GM19395 (cell line): Measurements from ENCODE around the gene C14orf132.

Experiments
- ATAC-seq: cut with Tn5 transposase; IDR thresholded peaks from one replicate; pipeline ENCODE4 v1.9.1; 2021; ENCODE audit warnings: mild to moderate bottlenecking, moderate library complexity; ENCODE audit not compliant: unreplicated experiment

Gene C14orf132

DNA sequence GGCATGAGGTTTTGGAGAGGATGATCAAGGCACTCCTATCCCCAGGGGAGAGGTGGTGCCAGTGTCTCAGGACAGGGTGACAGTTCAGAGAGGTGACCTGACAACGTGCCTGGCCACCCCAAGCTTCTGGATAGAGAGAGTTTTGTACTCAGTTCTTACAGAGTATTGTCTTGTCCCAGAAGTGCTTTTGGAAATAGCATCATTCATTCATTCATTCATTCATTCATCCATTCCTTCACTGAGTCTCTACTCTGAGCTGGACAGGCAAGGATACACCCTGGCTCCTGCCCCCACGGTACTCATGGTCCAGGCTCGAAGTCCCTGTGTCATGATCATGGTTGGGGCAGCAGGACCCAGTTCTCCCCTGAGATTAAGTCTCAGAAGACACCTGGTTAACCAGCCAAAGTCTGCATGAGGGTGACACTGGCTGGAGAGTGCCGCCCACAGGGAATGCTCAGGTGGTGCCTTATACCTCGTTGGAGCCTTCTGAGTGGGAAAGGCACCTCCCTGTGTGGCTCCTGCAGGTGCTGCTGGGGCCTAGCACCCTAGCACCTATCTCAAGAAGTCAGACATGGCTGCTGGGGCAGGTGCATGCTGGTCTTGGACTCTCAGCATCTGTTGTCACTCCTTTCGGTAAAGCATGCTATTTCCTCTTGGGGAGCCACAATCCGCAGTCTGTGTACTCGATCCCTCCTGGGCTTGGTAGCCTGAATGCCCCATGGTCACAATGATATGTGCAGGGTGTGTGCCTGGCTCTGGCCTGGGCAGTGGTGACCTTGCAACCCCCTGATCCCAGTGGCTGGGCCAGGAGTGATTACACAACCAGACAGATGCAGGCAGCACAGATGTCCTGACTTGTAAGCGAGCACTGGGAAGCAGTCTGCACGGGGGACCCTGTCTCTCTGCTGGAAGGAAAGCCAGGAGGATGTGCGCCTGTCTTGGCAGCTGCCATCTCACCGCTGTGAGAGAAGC lies 57.8 kb downstream of the C14orf132 start:
- ATAC-seq = no peak

DNA sequence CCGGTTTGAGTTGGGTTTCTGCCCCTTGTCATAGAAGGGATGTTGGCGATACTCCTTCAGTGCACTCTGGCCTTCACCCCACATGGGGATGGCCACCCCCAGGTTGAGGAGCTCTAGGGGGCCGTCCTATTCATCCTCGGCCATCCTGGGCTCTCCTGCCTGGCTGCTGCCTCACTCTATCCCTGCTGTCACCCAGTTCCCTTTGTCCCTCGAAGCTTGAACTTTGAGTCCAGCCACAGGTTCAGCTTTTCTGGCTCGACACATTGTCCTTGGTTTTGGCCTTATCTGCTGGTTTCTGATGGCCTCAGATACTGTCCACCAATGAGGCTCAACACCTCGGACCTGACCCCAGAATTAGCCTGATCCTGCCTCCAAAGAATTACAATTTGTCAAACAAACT lies 58.6 kb downstream of the C14orf132 start:
- ATAC-seq = no peak

DNA sequence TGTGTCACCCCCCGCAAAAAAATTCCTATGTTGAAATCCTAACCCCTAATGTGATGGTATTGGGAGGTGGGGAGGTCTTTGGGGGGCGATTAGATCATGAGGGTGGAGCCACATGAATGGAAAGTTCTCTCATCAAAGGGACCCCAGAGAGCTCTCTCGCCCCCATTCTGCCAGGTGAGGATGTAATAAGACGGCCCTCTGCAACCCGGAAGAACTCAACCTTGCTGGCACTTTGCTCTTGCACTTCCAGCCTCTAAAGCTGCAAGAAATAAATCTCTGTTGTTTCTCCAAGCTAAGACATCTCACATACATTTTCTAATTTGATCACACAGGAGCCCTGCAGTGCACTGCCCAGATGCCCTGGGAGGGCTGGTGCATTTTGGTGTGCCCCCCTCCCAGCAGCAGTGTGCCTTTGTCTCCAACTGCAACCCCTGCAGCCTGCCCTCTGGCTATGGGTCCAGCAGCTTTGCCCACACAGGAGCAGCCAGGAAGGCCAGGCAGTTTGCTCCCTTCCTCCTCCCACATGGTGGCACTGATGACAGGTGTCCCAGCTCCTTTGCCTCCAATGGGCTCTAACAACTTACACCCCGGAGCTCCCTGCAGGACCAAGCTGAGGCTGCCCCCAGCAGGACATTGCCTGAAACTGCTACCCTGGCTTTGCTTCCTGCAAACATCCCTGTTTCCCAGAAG lies 59.3 kb downstream of the C14orf132 start:
- ATAC-seq = no peak

DNA sequence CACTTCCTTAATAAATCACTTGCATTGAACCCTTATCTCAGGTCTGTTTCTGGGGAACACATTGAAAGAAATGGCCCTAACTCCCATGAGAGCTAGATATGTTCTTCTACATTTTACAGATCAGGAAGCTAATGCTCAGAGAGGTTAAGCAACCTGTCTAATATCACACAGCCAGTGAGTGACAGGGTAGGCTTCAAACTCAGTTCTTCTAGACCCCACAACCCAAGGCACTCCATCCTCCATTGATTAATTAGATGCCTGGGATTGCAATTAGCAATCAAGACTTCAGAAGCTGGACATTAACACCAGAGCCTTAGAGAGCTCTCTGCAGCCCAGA lies 59.8 kb downstream of the C14orf132 start:
- ATAC-seq = no peak

DNA sequence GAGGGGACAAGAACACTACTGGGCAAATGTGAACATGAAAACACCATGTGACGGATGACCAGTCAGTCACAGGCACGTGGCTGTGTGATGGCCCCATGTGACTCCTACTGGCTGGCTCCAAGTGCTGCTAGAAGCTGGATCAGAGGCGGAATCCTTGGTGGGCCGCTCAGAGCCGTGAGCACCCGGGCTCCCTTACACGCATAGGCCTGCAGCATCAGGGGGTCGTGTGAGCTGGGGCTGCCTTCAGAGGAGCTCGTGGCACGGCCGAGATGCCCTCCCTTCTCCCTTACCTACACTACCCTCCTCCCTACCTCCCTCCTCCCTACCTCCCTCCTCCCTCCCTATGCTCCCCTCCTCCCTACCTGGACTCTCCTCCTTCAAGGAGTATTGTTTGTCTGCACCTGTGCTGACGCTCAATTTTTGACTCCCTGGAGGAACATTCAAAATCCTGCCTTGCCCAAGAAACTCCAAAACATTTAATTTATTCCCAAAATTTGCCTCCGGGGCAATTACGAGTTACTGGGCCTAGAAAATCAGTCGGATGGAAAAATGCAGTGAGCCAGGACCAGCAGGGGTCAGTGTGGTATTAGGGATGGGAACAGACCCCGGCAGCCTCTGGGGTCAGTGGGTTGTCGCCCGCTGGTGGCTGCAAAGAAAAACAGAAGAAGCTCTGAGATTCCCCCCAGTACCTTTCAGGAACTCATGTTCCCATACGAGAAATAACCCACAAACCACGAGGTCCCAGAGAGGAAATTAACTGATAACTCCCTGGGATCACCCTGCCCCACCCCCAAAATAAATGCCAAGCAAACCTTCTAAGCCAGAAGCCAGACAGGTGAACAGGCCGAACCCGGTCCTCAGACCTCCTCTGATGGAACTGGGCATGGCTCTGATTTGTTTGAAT lies 61.3 kb downstream of the C14orf132 start:
- ATAC-seq = no peak

DNA sequence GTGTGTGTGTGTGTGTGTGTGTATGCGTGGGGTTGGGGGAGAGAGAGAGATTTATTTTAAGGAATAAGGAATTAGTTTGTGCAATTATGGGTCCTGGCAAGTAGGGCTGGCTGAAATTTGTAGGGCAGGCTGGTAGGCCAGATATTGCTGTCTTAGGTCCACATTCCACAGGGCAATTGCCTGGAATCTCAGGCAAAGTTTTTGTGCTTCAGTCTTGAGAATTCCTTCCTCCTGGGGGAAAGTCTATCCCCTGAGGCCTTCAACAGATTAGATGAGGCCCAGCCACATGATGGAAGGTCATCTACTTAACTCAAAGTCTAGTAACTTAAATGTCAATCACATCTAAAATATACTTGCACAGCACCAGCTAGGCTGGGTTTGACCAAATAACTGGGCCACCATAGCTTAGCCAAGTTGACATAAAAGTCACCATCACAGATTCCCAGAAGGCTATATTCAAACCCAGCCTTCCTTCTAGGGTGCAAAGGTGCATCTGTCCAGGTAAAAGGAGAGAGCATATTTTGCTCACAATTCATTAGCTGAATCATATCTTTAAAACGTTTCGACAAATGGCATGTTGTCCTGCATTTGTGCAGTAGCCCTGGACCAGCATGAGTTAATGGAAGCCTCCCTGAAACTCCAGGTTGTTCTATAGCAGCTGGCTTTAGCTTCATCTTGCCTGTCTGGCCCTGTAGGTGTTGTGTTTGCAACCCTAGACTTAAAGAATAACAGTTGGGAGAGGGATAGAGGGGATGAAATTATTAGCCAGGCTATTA lies 63.1 kb downstream of the C14orf132 start:
- ATAC-seq = no peak

DNA sequence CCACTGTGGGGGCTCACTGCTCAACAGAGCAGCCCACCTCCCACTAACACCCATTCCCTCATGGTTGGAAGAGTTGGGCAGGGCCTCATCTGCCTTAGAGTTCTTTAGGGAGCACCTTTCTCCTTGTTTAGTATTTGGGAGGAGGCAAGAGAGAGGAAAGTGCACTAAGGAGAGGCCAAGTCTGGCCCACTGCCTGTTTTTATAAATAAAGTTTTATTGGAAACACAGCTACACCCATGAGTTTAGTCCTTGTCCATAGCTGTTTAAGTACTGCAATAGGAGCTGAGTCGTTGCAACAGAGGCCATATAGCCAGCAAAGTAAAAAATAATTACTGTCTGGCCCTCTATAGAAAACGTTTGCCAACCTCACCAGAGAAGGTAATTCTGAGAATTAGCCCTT lies 63.9 kb downstream of the C14orf132 start:
- ATAC-seq = no peak

DNA sequence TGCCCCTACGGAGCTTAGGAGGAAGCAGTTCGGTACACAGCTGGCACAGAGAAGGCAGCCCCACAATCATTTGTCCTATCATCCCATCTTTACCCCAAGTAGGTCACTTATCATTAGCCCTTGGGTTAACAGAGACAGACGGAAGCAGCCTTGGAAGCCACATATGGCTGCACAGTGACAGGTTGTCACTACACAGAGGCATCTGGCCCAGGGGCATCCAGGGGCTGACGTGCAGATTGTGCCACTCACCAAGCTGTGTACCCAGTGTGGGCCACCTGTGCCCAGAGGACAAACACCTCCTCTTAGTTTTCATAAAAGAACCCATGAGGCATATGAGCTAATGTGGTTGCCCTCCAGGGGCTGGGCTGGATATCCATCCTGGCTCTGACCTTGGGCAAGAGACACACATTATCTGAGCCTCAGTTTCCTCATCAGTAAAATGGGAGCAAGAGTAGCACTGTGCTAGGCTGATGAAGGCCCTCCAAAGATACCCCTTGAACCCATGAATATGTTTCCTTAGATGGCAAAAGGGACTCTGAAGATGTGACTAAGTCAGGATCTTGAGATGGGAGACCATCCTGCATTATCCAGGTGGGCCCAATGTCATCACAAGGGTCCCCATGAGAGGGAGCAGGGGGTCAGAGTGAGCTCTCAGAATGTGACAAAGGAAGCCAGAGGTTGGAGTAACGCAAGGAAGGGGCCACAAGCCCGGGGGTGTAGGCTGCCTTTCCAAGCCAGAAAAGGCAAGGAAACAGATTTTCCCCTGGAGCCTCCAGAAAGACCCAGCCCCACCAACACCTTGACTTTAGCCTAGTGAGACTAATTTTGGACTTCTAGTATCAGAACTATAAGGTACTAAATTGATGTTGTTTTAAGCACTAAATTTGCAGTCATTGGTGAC lies 64.6 kb downstream of the C14orf132 start:
- ATAC-seq = no peak

DNA sequence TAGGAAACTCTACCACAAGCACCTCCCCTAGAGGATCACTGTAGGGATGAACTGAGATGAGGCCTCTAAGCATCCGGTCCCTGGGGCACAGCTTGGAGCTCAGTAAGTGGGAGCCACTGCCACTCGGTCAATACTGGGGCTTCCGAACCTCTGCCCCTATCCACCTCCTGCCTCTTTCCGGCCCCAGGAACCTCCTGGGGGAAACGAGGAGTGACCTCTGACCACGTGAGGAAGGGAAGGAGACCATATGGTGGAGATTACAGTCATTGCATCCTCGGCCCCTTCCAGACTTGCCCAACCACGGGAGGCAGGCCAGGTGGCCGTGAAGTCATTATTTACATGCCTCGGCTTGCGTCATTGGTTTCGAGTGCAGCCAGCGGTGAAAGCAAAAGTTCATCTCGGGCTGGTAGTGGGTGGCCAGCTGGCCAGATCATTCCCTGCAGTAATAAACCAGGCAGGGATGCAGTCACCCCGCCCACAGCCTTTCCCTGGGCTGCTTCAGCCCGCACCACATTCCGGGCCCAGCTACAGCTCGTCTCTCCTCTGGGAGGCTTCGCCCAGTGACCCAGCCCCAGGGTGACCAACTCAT lies 65.4 kb downstream of the C14orf132 start:
- no peak for ATAC-seq

DNA sequence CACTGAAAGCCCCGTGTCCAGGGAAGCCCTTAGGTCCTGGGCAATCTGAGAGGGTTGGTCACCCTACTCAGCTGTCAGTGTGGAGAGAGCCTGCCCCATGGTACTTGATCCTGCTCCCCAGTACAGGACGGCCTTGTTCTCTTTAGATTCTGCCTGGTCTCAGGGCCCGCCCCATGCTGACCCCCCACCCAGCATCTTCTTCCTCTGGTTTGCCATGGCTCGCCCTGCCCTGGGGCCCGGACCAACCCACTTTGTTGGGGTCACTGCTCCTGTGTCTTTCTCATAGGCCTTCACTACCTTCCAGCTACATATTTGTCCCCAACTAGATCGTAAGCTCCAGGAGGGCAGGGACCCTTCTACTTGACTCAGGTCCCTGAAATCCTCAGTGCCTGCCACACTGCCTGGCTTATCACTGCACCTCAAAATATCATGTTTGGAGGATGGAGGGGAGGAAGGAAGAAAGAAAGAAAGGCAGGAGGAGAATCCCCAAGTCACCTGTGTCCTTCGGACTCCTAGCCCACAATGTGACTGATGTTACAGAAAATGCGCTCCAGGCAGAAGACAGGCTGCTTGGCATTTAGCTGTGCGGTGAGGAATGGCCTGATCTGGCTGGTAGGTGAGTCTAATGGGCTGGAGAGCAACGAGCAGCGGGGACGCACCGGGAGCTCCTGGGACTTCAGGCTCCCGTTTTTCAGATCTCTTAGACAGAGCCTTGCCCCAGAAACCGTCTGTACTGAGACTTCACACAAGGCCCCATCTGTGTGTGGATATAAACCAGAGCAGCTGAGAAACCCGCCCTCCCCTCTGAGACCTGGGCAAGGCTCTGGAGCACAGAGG lies 66.1 kb downstream of the C14orf132 start:
- no peak for ATAC-seq

DNA sequence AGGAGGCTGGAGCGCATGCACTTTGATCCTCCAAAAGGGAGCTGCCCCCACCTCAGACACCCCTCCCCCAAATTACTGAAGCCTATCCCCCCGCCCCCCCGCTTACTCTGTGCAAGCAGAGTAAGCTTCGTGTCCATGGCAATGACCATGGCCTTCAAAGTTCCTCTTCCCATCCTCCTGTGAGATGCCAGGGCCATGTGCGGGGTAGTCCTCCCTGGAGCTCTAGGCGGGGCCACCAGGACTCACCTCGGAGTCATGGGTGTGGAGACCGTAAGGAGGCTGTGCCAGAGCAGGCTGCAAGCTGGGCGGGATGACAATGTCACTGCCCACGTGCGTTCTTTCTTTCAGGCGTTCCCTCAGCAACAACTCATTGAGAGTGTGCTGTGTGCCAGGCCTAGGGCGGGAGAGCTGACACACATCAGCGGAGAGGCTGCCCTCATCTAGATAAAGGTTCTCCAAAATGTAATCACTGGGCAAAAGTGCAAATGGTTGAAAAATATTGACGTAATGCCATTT lies 66.8 kb downstream of the C14orf132 start:
- ATAC-seq = no peak

DNA sequence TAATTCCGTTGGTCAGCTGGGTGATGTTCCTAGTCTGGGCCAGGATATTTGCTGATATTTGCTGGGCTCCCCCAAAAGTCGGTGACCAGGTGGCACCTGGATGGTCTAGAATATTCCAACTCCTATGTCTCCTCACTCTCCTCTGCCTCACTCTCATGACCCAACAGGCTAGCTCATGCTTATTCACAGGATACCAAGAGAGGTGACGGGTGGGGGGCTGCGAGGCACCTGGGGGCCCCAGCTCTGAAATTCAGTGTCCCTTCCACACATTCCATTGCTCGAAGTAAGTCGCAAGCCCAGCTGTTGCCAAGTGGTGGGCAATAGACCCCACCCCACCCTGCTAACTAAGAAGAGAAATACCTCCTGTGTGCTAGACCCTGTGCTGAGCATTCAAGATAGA lies 67.7 kb downstream of the C14orf132 start:
- no peak for ATAC-seq

DNA sequence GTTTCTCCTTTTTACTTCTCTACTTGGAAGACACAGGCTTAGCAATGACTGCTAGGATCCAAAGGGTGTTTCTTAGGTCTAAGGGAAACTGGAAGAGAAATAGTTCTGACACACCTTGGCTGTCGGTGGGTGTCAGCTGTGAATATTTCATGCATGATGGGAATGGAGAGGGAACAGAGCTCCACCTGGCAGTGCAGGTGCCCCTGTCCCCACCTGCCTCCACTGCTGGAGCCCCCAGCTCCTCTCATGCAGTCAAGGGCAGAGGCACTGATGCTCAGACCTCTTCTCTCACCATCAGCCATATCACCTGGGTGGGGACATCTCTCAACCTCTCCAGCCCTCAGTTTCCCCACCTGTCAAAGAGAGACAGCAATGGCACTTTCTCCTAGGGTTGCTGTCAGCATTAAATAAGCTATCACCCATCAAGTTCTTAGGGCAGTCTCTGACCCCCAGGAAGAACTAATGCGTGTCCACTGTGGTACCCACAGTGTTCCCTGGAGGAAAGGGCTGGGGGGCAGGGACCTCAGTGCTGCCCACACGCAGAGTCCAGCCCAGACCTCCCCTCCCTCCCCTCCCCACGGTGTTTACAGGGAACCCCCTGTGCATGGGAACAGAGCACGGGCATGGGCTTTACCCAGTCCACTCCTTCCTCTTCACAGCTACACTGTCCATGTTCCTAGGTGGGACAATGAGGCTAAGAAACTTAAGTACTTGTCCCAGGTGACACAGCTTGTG lies 69.1 kb downstream of the C14orf132 start:
- ATAC-seq = no peak

DNA sequence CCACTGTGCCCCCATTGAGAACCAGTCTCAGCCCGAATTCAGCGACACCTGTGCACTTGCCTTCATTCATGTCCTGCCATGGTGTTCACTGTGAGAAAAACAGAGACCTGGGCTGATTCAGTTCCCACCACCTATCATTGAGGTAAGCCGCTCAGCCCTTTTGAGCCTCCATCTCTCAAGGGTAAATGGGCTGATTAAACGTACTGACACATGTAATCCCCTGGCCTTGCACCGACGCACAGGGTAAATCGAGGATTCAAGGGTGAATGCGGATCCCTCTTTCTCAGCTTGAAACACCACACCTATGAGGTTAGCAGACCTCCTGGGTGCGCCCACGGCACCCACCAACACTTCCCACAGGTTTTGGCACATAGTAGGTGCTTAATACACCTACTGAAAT lies 69.7 kb downstream of the C14orf132 start:
- no peak for ATAC-seq

DNA sequence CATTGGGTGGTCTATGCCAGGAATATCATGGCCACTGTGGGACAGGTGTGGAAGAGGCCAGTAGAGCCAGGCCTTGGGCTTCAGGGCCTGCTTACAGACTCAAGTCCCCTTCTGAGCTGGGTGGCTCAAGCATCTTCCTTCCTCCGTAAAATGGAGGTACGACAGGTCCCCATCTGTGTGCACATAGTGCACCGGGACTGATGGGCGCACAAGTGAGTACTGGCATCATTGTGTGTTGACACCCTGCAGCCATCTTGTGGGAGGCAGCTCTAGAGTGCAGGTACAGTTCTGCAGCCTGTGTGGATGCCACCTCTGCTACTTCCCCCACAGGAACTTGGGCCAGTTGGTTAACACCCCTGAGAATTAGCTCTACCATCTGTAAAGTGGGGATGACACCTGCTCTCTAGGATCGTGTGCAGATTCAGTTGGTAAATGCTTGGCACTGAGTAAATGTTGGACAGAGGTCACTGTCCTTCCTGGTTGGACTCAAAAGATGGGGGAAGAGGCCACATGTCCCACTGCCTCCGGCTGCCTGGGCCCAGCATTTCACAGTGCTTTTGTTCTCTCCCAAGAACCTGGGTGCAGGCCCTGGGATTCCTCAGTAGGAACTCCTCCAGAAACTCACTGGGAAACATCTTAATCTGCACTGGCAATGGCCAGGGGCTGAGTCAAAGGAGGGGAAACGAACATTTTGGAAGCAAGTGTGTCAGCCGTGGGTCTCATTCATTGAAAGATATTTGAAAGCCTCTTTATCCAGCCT lies 70.6 kb downstream of the C14orf132 start:
- ATAC-seq = no peak

DNA sequence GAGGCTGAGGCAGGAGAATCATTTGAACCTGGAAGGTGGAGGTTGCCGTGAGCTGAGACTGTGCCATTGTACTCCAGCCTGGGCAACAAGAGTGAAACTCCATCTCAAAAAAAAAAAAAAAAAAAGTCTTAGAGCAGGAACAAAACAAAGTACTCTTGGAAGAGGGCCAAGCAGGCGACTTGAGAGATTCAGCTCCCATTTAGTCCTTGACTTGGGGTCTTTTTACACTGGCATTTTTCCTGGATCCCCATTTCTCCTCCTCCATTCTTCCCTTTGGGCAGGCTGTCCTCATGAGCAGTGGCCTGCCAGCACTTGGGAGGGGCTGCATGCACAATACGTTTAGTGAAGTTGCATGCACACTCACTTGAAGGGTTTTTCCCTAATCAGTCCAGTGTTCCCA lies 72.9 kb downstream of the C14orf132 start:
- no peak for ATAC-seq

DNA sequence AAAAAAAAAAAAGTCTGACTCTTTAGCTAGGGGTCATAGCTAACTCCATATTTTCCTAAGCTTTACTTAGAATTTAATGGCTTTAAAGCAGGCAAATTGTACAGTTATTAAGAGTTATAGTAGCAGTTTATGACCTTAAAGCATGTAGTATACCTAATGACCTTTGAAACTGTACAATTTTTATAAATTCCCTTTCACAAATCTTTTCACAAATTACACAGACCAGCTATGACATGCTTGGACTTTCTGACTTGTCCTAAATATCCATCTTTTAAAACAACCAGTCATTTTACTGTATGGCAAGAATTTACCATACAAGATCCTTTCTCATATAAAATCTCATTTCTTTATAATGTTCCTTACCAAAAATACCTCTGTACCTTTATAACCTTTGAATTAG lies 74.8 kb downstream of the C14orf132 start:
- no peak for ATAC-seq
